GM12878 (cell line): ENCODE data around the gene NECAB3. TPM values are rescaled to one million over a fixed set of nuclear protein-coding genes. Genes with fewer than 3 reads are reported as not detected.

Source experiments
- CEBPZ ChIP-seq: fragments of 150-350 bp; IDR thresholded peaks from 2 replicates; pipeline ENCODE4 v1.6.1; 2016; ENCODE audit warnings: low read depth, low read length
- EED ChIP-seq: sonication (generic); IDR thresholded peaks from 2 replicates; pipeline ENCODE4 v1.6.1; 2016; ENCODE audit warnings: antibody characterized with exemption, low read depth
- FOXK2 ChIP-seq: fragments of 450-650 bp; IDR thresholded peaks from 2 replicates; pipeline ENCODE4 v1.6.1; 2017; ENCODE audit warnings: mild to moderate bottlenecking, moderate library complexity
- RBBP5 ChIP-seq: fragments of 200-600 bp; sonication (generic); conservative IDR thresholded peaks from 2 replicates; pipeline ENCODE4 v1.6.1; 2016
- SMAD1 ChIP-seq: fragments of 450-650 bp; IDR thresholded peaks from 2 replicates; pipeline ENCODE4 v1.6.1; 2018; ENCODE audit warnings: mild to moderate bottlenecking, low read depth; ENCODE audit not compliant: partially characterized antibody
- TARDBP ChIP-seq: IDR thresholded peaks from 2 replicates; pipeline ENCODE4 v1.6.1; 2016; ENCODE audit warnings: borderline replicate concordance
- ZNF592 ChIP-seq: fragments of 450-650 bp; IDR thresholded peaks from 2 replicates; pipeline ENCODE4 v1.6.1; 2017; ENCODE audit warnings: mild to moderate bottlenecking, moderate library complexity
- ZNF622 ChIP-seq: fragments of 450-650 bp; IDR thresholded peaks from 2 replicates; pipeline ENCODE4 v1.6.1; 2017; ENCODE audit warnings: mild to moderate bottlenecking, inconsistent platforms
- ZNF687 ChIP-seq: fragments of 450-650 bp; IDR thresholded peaks from 2 replicates; pipeline ENCODE4 v1.6.1; 2017; ENCODE audit warnings: mild to moderate bottlenecking, moderate library complexity
- polyA plus RNA-seq, 11 experiments: library from polyadenylated mRNA; depleted of rRNA in 4 of 11; unstranded in 6 of 11; stranded (reverse) in 5 of 11; fragments of >200 nt; fragmentation: Nextera tagmentation in 4 of 11; fragmentation: Illumina TruSeq in 1 of 11; extraction: Ambion mirVana in 4 of 11; extraction: Trizol in 1 of 11; gene quantifications; 1 replicate in 1 of 11; 2 replicates in 10 of 11; pipeline versions ENCODE4 v1.2.1 to v1.2.3, GENCODE V29; 2011 to 2016; ENCODE audit warnings: inconsistent platforms in 2 of 11, missing spikeins in 2 of 11, low read depth in 1 of 11
- total RNA-seq, 4 experiments: library from RNA; depleted of rRNA in 3 of 4; stranded (reverse); fragments of >200 nt in 3 of 4; fragmentation: Illumina TruSeq in 1 of 4; extraction: Trizol in 1 of 4; gene quantifications; 2 replicates each; pipeline versions ENCODE4 v1.2.1 to v1.2.3, GENCODE V29; 2013 to 2021

NECAB3 gene
- total and polyA plus RNA-seq, 10 of the 15 experiments (the other 5 are each of a cell fraction or from before 2014, with no cell fraction given) = 0.21 to 17.0 (median 7.2) TPM

DNA sequence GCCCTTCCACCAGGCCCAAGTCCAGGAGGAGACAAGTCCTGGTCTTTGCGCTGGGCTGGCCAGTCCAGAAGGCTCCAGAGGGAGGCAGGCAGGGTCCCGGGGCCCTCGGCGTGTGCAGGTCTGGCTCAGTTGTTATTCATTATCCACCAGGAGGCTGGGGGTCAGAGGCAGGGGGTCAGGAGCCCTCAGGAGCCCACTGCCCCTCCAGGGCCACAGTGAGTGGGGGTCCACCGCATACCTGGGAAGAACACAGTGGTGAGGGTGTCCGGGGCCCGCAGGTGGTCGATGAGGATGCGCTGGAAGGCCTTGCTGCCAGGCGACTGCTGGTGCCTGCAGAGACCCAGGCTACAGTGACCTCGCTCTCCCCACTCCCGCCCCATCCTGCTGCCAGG, 16.5 kb downstream of the NECAB3 start (continued):
- no peak for TF ChIP-seq ZNF687
- TF ChIP-seq TARDBP = no peak
- TF ChIP-seq ZNF622 = no peak
- no peak for TF ChIP-seq RBBP5
- no peak for TF ChIP-seq FOXK2
- no peak for TF ChIP-seq ZNF592
- no peak for TF ChIP-seq SMAD1
- no peak for TF ChIP-seq CEBPZ
- no peak for TF ChIP-seq EED
